OCI-LY7 (cell line): ENCODE results near the gene STEAP1. TPM values are rescaled to one million over a fixed set of nuclear protein-coding genes. Genes with fewer than 3 reads are reported as not detected.

Experiments used
- BruUV-seq: library from RNA; stranded (reverse); fragments of 400-500 nt; replicated peaks from 2 replicates; lab custom pipeline; 2021; lab: Mats Ljungman, UMichigan
- CTCF ChIA-PET: fragments of 300-600 bp; sonication (Branson Sonifier 250); formaldehyde crosslinking; loops from one replicate; lab custom pipeline; 2022; ENCODE audit warnings: antibody characterized with exemption; ENCODE audit not compliant: unreplicated experiment; lab: Charles Lee
- POLR2A ChIA-PET: fragments of 300-600 bp; sonication (Branson Sonifier 250); formaldehyde crosslinking; loops from one replicate; lab custom pipeline; 2022; ENCODE audit warnings: antibody characterized with exemption; lab: Charles Lee
- DNase-seq: peaks from one replicate; pipeline ENCODE4 v3.0.0-alpha.2; 2015; ENCODE audit warnings: low spot score
- H2AFZ ChIP-seq: fragments of 200-600 bp; sonication (generic), shearing (Covaris generic); 2 replicates; pipeline ENCODE4 v1.6.1; 2014; ENCODE audit warnings: mild to moderate bottlenecking, antibody characterized with exemption, low read length, moderate library complexity
- H3K27ac ChIP-seq: fragments of 200-600 bp; sonication (generic); 2 replicates; pipeline ENCODE4 v1.5.1; 2014; ENCODE audit warnings: mixed run types, low read depth, mild to moderate bottlenecking, moderate library complexity, low read length, inconsistent platforms; ENCODE audit not compliant: poor library complexity, severe bottlenecking
- H3K36me3 ChIP-seq: fragments of 200-600 bp; sonication (generic); 2 replicates; pipeline ENCODE4 v1.6.1; 2014; ENCODE audit warnings: mild to moderate bottlenecking, antibody characterized with exemption, low read length, moderate library complexity, mixed read lengths; ENCODE audit not compliant: insufficient read depth
- H3K4me1 ChIP-seq: fragments of 200-600 bp; sonication (generic); 2 replicates; pipeline ENCODE4 v1.5.1; 2014; ENCODE audit warnings: mild to moderate bottlenecking, low read length; ENCODE audit not compliant: insufficient read depth, poor library complexity, severe bottlenecking
- H3K4me2 ChIP-seq: fragments of 200-600 bp; sonication (generic); 2 replicates; pipeline ENCODE4 v1.6.1; 2014; ENCODE audit warnings: mild to moderate bottlenecking, low read length
- H3K4me3 ChIP-seq: fragments of 200-600 bp; sonication (generic); 2 replicates; pipeline ENCODE4 v1.5.1; 2014; ENCODE audit warnings: mild to moderate bottlenecking, low read depth, low read length; ENCODE audit not compliant: poor library complexity, severe bottlenecking
- H3K79me2 ChIP-seq: fragments of 200-600 bp; sonication (generic); 2 replicates; pipeline ENCODE4 v1.6.1; 2016; ENCODE audit warnings: low read depth, mild to moderate bottlenecking, low read length, moderate library complexity, mixed read lengths; ENCODE audit not compliant: insufficient read depth
- H3K9me2 ChIP-seq: fragments of 200-600 bp; sonication (generic); 2 replicates; pipeline ENCODE4 v1.6.1; 2016; ENCODE audit warnings: mild to moderate bottlenecking, low read length, mixed read lengths; ENCODE audit not compliant: insufficient read depth
- H3K9me3 ChIP-seq: fragments of 200-600 bp; sonication (generic); 2 replicates; pipeline ENCODE4 v1.6.1; 2014; ENCODE audit warnings: mild to moderate bottlenecking, mixed run types, low read length, mixed read lengths
- H4K20me1 ChIP-seq: fragments of 200-600 bp; sonication (generic); 2 replicates; pipeline ENCODE4 v1.6.1; 2014; ENCODE audit warnings: mild to moderate bottlenecking, antibody characterized with exemption, low read length, moderate library complexity, mixed read lengths; ENCODE audit not compliant: insufficient read depth
- EZH2phosphoT487 ChIP-seq: fragments of 200-600 bp; sonication (generic); IDR thresholded peaks from 2 replicates; pipeline ENCODE4 v1.6.1; 2018; ENCODE audit warnings: low read depth, borderline replicate concordance, mild to moderate bottlenecking, mixed run types, antibody characterized with exemption, low read length, moderate library complexity, mixed read lengths
- intact Hi-C: fragments of 100-400 bp; cut with micrococcal nuclease; formaldehyde crosslinking; loops from one replicate; pipeline ENCODE4 v1.10.0; 2022; ENCODE audit not compliant: unreplicated experiment
- total RNA-seq, 2 experiments: library from RNA; depleted of rRNA in 1 of 2; stranded (reverse); fragments of >200 nt in 1 of 2; shearing (Covaris generic) in 1 of 2; gene quantifications; 2 replicates each; pipeline ENCODE4 v1.2.3, GENCODE V29; 2014 to 2022
- TF ChIP-seq, protein P1 (sequence below): fragments of 200-600 bp; sonication (generic); conservative IDR thresholded peaks from 2 replicates; pipeline ENCODE4 v1.5.1; 2014; ENCODE audit warnings: mild to moderate bottlenecking, antibody characterized with exemption, low read length, moderate library complexity, mixed read lengths

The STEAP1 gene
- total RNA-seq, 2 experiments from 2014 or later: not detected

DNA sequence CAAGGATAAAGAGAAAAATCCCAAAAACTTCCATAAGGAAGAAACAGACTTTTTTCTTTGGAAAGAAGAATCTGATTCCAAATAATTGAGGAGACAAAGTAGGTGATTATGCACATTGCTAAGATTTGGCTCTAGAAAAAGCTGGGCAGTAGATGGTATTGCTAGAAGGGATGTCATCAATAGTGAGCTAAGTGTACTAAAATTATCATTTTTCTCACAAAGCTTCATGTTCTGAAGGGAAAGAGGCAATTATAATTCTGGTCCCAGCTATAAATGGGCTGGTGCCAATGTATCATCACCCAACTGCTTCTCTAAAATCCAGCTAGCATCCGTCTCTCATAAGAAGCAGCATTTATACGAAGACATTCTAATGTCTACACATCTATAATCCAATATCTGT lies 23.9 kb downstream of the STEAP1 start:
- Histone ChIP-seq H3K4me1 (no peaks in the 10 kb centered on the region), H3K27ac (no peak overlapping the region), H3K79me2 (no peaks in the 10 kb centered on the region), H2AFZ (no peak overlapping the region), H3K36me3 (no peaks in the 10 kb centered on the region), H3K4me2 (no peak overlapping the region), H4K20me1 (no peaks in the 10 kb centered on the region), H3K9me3 (no peaks in the 10 kb centered on the region), H3K4me3 (no peak overlapping the region), H3K9me2 (no peaks in the 10 kb centered on the region)
- no peak for TF ChIP-seq EZH2phosphoT487
- TF ChIP-seq, protein P1, sequence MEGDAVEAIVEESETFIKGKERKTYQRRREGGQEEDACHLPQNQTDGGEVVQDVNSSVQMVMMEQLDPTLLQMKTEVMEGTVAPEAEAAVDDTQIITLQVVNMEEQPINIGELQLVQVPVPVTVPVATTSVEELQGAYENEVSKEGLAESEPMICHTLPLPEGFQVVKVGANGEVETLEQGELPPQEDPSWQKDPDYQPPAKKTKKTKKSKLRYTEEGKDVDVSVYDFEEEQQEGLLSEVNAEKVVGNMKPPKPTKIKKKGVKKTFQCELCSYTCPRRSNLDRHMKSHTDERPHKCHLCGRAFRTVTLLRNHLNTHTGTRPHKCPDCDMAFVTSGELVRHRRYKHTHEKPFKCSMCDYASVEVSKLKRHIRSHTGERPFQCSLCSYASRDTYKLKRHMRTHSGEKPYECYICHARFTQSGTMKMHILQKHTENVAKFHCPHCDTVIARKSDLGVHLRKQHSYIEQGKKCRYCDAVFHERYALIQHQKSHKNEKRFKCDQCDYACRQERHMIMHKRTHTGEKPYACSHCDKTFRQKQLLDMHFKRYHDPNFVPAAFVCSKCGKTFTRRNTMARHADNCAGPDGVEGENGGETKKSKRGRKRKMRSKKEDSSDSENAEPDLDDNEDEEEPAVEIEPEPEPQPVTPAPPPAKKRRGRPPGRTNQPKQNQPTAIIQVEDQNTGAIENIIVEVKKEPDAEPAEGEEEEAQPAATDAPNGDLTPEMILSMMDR: no peak
- no peak for DNase-seq
- POLR2A ChIA-PET: interaction anchor here (0.7 to 1.1 kb wide), 3 partner anchors 19 to 50 kb away, joined by 3 to 4 read pairs (median 3); no protein-coding TSS in a partner anchor
- CTCF ChIA-PET: no interaction called here
- intact Hi-C loops: no loop called here
- no TSS peak for BruUV-seq

DNA sequence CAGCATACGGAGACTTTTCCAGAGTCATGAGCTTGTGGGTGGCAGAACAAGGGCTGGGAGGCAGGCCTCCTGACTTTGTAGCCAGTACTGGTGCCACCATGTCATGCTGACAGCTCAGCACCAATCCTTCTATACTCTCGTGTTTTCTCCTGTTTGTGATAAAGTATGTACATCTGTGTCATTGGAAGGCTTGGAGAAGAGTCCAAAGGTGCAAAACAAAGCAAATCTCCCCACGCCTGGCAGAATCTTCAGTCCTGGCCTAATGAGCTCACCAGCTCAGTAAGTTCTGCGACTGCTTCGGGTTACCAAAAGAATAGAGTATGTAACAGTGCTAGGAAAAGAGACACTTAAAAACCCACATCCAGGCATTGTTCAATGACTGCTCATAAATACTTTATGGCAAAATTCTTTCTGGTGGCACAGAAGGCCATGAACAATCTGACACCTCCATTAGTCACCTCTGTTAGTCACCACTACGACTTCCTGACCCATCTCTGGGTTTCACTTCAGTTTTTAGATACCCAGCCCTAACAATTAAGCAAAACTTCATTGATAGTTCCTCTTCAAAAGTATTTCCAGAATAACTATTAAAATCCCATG lies 24.5 kb downstream of the STEAP1 start:
- TF ChIP-seq, protein P1: no peak
- TF ChIP-seq EZH2phosphoT487: no peak
- H3K36me3 ChIP-seq: no peaks in the 10 kb centered on the region
- H3K9me3 ChIP-seq: no peaks in the 10 kb centered on the region
- intact Hi-C loops: no loop called here
- no TSS peak for BruUV-seq
- no peaks in the 10 kb centered on the region for H4K20me1 ChIP-seq
- ChIA-PET CTCF (no interaction called here), POLR2A (interaction anchor here (0.7 to 1.1 kb wide), 2 partner anchors 49 to 99 kb away, joined by 4 read pairs; no protein-coding TSS in a partner anchor)
- H3K4me3 ChIP-seq: no peak overlapping the region
- no peak overlapping the region for H3K4me2 ChIP-seq
- no peak for DNase-seq
- no peaks in the 10 kb centered on the region for H3K79me2 ChIP-seq
- no peaks in the 10 kb centered on the region for H3K9me2 ChIP-seq
- H2AFZ ChIP-seq: no peak overlapping the region
- H3K4me1 ChIP-seq: no peaks in the 10 kb centered on the region
- no peak overlapping the region for H3K27ac ChIP-seq

DNA sequence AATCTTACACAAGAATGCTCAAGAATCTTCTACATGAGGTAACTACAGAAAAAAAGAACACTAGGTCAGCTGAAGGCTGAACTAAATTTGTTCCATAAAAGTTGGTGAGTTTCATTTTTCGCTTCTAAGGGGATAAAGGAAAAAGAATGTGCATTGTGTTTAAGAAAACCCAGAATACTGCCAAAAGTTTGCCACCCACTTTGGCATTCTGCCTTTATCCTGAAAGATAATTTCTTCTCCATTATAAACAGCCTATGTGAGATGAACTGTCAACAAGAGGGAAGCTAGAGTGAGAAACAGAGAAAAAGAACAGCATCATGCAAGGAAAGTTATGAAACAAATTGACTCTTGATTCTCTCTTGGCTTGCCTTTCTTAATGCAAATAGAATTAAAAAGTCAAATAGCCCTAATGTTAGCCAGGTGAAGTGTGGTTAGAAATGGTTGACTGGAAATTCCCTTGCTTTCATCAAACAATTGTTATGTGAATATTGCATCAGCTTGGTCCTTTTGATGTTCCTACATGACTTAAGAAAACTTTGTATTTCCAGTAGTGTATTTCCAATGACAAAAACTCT lies 25.8 kb downstream of the STEAP1 start:
- Histone ChIP-seq H3K79me2 (no peaks in the 10 kb centered on the region), H3K9me3 (no peaks in the 10 kb centered on the region), H3K9me2 (no peaks in the 10 kb centered on the region), H3K36me3 (no peaks in the 10 kb centered on the region), H4K20me1 (no peaks in the 10 kb centered on the region), H3K4me2 (no peak overlapping the region), H2AFZ (no peak overlapping the region), H3K4me3 (no peak overlapping the region), H3K27ac (no peak overlapping the region), H3K4me1 (no peaks in the 10 kb centered on the region)
- TF ChIP-seq, protein P1: no peak
- TF ChIP-seq EZH2phosphoT487: no peak
- DNase-seq: no peak
- CTCF ChIA-PET: no interaction called here
- intact Hi-C loops: no loop called here
- BruUV-seq: no TSS peak
- POLR2A ChIA-PET: no interaction called here
